ENCODE data around the gene RC3H1. TPM values are rescaled to one million over a fixed set of nuclear protein-coding genes. Genes with fewer than 3 reads are reported as not detected.
A peak's percentile ranks its signal among the peaks of the same experiment; 100 is the strongest.
"Not testable (repeated sequence)": the region's sequence is repeated elsewhere in the genome, so short reads cannot be mapped to it uniquely, and the experiment has no call there.

RC3H1 gene
- total RNA-seq, 5 donors from 2014 or later (not counting 1 experiment from before 2014, with no cell fraction given), result 39.9 to 52.1 (median 49.3) TPM

GRCh38 chr1:173937062-173937461 is 85.1 kb downstream of the RC3H1 start:
- Mint-ChIP-seq H3K4me3 (no peak overlapping the region), H3K27ac (no peak overlapping the region), H3K4me1 (no peaks in the 10 kb centered on the region), H3K9me3 (no peaks in the 10 kb centered on the region), H3K36me3 (peaks cover 31% of the 10 kb centered on the region), H3K27me3 (no peaks in the 10 kb centered on the region)
- DNase-seq (no peak), ATAC-seq (replicated peaks in 1 of 4) (no peak)
- WGBS (ENCODE audit: insufficient coverage), result no CpG with 5 or more reads among the region's 2 CpGs
- ChIA-PET POLR2A (no interaction called here), CTCF (interaction anchor here in 1 of 2 donors (1.1 kb wide), 1 partner anchor 281 kb away, joined by 3 read pairs; no protein-coding TSS in a partner anchor)
- Histone ChIP-seq H3K4me1 (ENCODE audit: control insufficient read depth in 1 of 2, extremely low read depth in 1 of 2, insufficient read depth in 2 of 2, low read length in 2 of 2) (no peaks in the 10 kb centered on the region), H3K9me3 (no peaks in the 10 kb centered on the region), H3K27ac (ENCODE audit: low read length) (no peak overlapping the region), H3K4me3 (ENCODE audit: control insufficient read depth in 1 of 2, extremely low read depth in 1 of 2, low read length in 1 of 2) (no peak overlapping the region), H3K27me3 (replicated peaks in 1 of 2; ENCODE audit: control insufficient read depth in 2 of 2, extremely low read depth in 1 of 2, insufficient read depth in 2 of 2, low read length in 1 of 2) (no peaks in the 10 kb centered on the region), H3K36me3 (ENCODE audit: control insufficient read depth in 2 of 2, extremely low read depth in 1 of 2, insufficient read depth in 1 of 2, low read length in 1 of 2) (peaks cover 0 to 59% of the 10 kb centered on the region in 2 donors)

DNA sequence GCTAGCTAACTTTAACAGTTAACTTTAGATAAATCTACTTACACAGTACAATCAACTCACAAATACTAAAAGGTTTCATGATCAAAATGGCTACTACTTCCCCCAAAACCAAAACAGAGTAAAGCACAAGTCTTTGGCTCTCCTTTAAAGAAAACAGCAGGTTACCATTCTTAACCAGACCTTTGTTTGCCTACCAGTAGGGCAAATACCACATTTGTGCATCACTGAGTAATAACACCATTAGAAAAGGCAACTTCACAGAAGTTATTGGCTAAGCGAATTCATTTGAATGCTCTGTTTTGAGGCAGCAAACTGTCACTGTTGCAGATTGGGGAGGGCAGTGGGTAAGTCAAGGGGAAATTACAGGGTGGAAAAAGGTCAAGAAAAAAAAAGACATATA is 87.7 kb downstream of the RC3H1 start:
- POLR2A ChIA-PET, result no interaction called here
- H3K36me3 Mint-ChIP-seq, result peaks cover 24% of the 10 kb centered on the region
- peak overlapping the region; percentile 2 to 12 for H3K27ac Mint-ChIP-seq

DNA sequence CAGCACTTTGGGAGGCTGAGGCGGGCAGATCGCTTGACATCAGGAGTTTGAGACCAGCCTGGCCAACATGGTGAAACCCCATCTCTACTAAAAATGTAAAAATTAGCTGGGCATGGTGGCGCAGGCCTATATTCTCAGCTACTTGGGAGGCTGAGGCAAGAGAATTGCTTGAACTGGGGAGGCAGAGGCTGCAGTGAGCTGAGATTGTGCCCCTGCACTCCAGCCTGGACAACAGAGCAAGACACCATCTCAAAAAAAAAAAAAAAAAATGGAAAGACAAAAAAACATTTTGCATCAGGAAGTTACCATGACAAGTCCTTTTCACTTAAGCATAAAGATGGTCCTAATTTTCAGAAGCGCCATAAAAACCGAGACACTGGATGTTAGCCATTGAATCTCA is 91.6 kb downstream of the RC3H1 start:
- H3K4me3 ChIP-seq (ENCODE audit: control insufficient read depth in 1 of 2, extremely low read depth in 1 of 2, low read length in 1 of 2); H3K9me3 ChIP-seq; H3K9me3 Mint-ChIP-seq; H3K27ac ChIP-seq (ENCODE audit: low read length); H3K27me3 Mint-ChIP-seq; H3K4me1 Mint-ChIP-seq; H3K27ac Mint-ChIP-seq; DNase-seq; H3K4me1 ChIP-seq (ENCODE audit: control insufficient read depth in 1 of 2, extremely low read depth in 1 of 2, insufficient read depth in 2 of 2, low read length in 2 of 2); ATAC-seq (replicated peaks in 1 of 4); POLR2A ChIA-PET; H3K27me3 ChIP-seq (replicated peaks in 1 of 2; ENCODE audit: control insufficient read depth in 2 of 2, extremely low read depth in 1 of 2, insufficient read depth in 2 of 2, low read length in 1 of 2); CTCF ChIA-PET; H3K4me3 Mint-ChIP-seq: not testable (repeated sequence)
- H3K36me3 Mint-ChIP-seq, result peaks cover 16% of the 10 kb centered on the region
- 100% methylated on average over 1 of the region's 5 CpGs for WGBS (ENCODE audit: insufficient coverage)
- peaks cover 0 to 18% of the 10 kb centered on the region in 2 donors for H3K36me3 ChIP-seq (ENCODE audit: control insufficient read depth in 2 of 2, extremely low read depth in 1 of 2, insufficient read depth in 1 of 2, low read length in 1 of 2)

More for the DNA sequence above, 87.7 kb downstream of the RC3H1 start:
- Histone ChIP-seq H3K4me3 (ENCODE audit: control insufficient read depth in 1 of 2, extremely low read depth in 1 of 2, low read length in 1 of 2) (no peak overlapping the region), H3K36me3 (ENCODE audit: control insufficient read depth in 2 of 2, extremely low read depth in 1 of 2, insufficient read depth in 1 of 2, low read length in 1 of 2) (peaks cover 0 to 47% of the 10 kb centered on the region in 2 donors), H3K27ac (ENCODE audit: low read length) (no peak overlapping the region), H3K4me1 (ENCODE audit: control insufficient read depth in 1 of 2, extremely low read depth in 1 of 2, insufficient read depth in 2 of 2, low read length in 2 of 2) (no peaks in the 10 kb centered on the region), H3K27me3 (replicated peaks in 1 of 2; ENCODE audit: control insufficient read depth in 2 of 2, extremely low read depth in 1 of 2, insufficient read depth in 2 of 2, low read length in 1 of 2) (no peaks in the 10 kb centered on the region), H3K9me3 (no peaks in the 10 kb centered on the region)
- no CpG with 5 or more reads among the region's 1 CpG for WGBS (ENCODE audit: insufficient coverage)
- no peak for ATAC-seq (replicated peaks in 1 of 4)
- DNase-seq, result no peak
- Mint-ChIP-seq H3K27me3 (no peaks in the 10 kb centered on the region), H3K9me3 (no peaks in the 10 kb centered on the region), H3K4me1 (no peaks in the 10 kb centered on the region), H3K4me3 (no peak overlapping the region)
- CTCF ChIA-PET, result no interaction called here

- no peak for DNase-seq
- 99% methylated on average over 8 of the region's 8 CpGs for WGBS (ENCODE audit: insufficient coverage)
- H3K27ac Mint-ChIP-seq, result no peak overlapping the region
- no peaks in the 10 kb centered on the region for H3K9me3 Mint-ChIP-seq
- H3K36me3 Mint-ChIP-seq, result no peaks in the 10 kb centered on the region
- Histone ChIP-seq H3K27me3 (replicated peaks in 1 of 2; ENCODE audit: control insufficient read depth in 2 of 2, extremely low read depth in 1 of 2, insufficient read depth in 2 of 2, low read length in 1 of 2) (no peaks in the 10 kb centered on the region), H3K4me1 (ENCODE audit: control insufficient read depth in 1 of 2, extremely low read depth in 1 of 2, insufficient read depth in 2 of 2, low read length in 2 of 2) (no peaks in the 10 kb centered on the region), H3K36me3 (ENCODE audit: control insufficient read depth in 2 of 2, extremely low read depth in 1 of 2, insufficient read depth in 1 of 2, low read length in 1 of 2) (no peaks in the 10 kb centered on the region), H3K27ac (ENCODE audit: low read length) (no peak overlapping the region), H3K4me3 (ENCODE audit: control insufficient read depth in 1 of 2, extremely low read depth in 1 of 2, low read length in 1 of 2) (no peak overlapping the region), H3K9me3 (no peaks in the 10 kb centered on the region)
- ChIA-PET POLR2A (no interaction called here), CTCF (interaction anchor here in 1 of 2 donors (0.6 kb wide), 1 partner anchor 1194 kb away, joined by 4 read pairs; no protein-coding TSS in a partner anchor)
- H3K27me3 Mint-ChIP-seq, result no peaks in the 10 kb centered on the region
- no peak for ATAC-seq (replicated peaks in 1 of 4)
- H3K4me3 Mint-ChIP-seq, result no peak overlapping the region
- H3K4me1 Mint-ChIP-seq, result no peaks in the 10 kb centered on the region
These were observed 96.6 kb downstream of the RC3H1 start for GRCh38 chr1:173925306-173926242.

DNA sequence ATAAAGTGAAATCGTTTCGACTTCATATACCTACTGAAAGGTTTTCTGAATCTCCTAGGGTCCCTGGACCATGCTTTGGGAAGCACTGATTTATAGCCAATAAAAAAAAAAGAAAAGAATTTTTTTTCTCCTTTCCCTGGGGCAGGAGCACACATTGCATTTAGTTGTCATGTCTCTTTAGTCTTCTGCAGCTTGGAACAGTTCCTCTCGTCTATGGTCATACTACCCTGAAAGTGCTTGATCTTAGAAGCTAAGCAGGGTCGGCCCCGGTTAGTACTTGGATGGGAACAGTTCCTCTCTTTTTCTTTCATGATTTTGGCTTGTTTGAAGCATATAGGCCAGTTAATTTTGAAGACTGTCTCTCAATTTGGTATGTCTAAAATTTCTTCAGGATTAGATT is 101.3 kb downstream of the RC3H1 start:
- DNase-seq (no peak), ATAC-seq (replicated peaks in 1 of 4) (no peak)
- Mint-ChIP-seq H3K27ac (no peak overlapping the region), H3K27me3 (no peaks in the 10 kb centered on the region), H3K4me3 (no peak overlapping the region), H3K9me3 (no peaks in the 10 kb centered on the region), H3K36me3 (no peaks in the 10 kb centered on the region), H3K4me1 (no peaks in the 10 kb centered on the region)
- Histone ChIP-seq H3K27me3 (replicated peaks in 1 of 2; ENCODE audit: control insufficient read depth in 2 of 2, extremely low read depth in 1 of 2, insufficient read depth in 2 of 2, low read length in 1 of 2) (no peaks in the 10 kb centered on the region), H3K4me3 (ENCODE audit: control insufficient read depth in 1 of 2, extremely low read depth in 1 of 2, low read length in 1 of 2) (no peak overlapping the region), H3K4me1 (ENCODE audit: control insufficient read depth in 1 of 2, extremely low read depth in 1 of 2, insufficient read depth in 2 of 2, low read length in 2 of 2) (no peaks in the 10 kb centered on the region), H3K36me3 (ENCODE audit: control insufficient read depth in 2 of 2, extremely low read depth in 1 of 2, insufficient read depth in 1 of 2, low read length in 1 of 2) (no peaks in the 10 kb centered on the region), H3K9me3 (no peaks in the 10 kb centered on the region), H3K27ac (ENCODE audit: low read length) (no peak overlapping the region)
- ChIA-PET CTCF (no interaction called here), POLR2A (no interaction called here)
- WGBS (ENCODE audit: insufficient coverage), result 100% methylated on average over 2 of the region's 5 CpGs

DNA sequence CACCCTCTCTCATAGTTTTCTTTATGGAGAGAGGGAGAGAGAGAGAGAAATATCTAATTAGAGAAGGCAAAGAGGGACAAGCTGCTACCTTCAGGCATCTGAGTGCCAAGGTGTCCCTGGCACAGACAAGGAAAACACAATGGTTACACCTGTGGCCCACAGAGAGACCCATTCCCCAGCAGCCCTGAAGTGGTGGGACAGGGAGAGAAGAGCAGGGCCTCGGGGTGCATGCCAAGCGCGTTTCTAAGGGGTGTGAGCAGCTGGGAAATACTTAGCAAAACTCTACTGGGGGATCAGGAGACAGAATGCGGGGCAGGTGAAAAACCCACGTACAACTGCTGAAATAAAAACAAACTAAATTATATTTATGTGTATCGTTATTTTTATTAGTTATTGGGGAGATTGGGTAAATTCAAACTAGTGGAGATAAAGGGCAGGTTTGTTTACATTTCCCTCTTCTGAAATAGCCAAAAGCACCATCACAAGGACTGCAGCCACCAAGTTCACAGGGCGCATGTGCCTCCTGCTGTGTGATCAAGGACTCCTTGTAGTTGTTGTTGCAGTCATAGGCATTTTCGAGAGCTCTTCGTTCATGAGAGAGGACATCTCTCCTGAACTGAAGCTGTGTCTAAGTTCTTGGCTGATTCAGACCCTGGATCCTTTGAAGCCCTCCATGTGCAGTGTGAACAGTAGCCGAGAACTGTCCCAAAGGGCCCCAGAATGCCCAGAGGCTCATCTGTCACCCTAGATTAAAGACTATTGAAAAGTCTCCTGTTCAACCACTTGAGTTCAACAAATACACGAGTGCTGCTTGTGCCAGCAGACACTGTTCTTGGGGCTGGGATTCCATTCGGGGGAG is 104.3 kb downstream of the RC3H1 start:
- Mint-ChIP-seq H3K4me3 (no peak overlapping the region), H3K27me3 (no peaks in the 10 kb centered on the region), H3K27ac (no peak overlapping the region), H3K9me3 (no peaks in the 10 kb centered on the region), H3K4me1 (no peaks in the 10 kb centered on the region), H3K36me3 (no peaks in the 10 kb centered on the region)
- H3K36me3 ChIP-seq (ENCODE audit: control insufficient read depth in 2 of 2, extremely low read depth in 1 of 2, insufficient read depth in 1 of 2, low read length in 1 of 2), result no peaks in the 10 kb centered on the region
- no peaks in the 10 kb centered on the region for H3K4me1 ChIP-seq (ENCODE audit: control insufficient read depth in 1 of 2, extremely low read depth in 1 of 2, insufficient read depth in 2 of 2, low read length in 2 of 2)
- no peak for DNase-seq
- H3K9me3 ChIP-seq, result no peaks in the 10 kb centered on the region
- CTCF ChIA-PET, result interaction anchor here in 1 of 2 donors (0.7 kb wide), 1 partner anchor 28 kb away, joined by 3 read pairs; no protein-coding TSS in a partner anchor
- POLR2A ChIA-PET, result no interaction called here
- no peak overlapping the region for H3K4me3 ChIP-seq (ENCODE audit: control insufficient read depth in 1 of 2, extremely low read depth in 1 of 2, low read length in 1 of 2)
- 94% methylated on average over 5 of the region's 12 CpGs for WGBS (ENCODE audit: insufficient coverage)
- ATAC-seq (replicated peaks in 1 of 4), result no peak
- H3K27ac ChIP-seq (ENCODE audit: low read length), result no peak overlapping the region
- H3K27me3 ChIP-seq (replicated peaks in 1 of 2; ENCODE audit: control insufficient read depth in 2 of 2, extremely low read depth in 1 of 2, insufficient read depth in 2 of 2, low read length in 1 of 2), result no peaks in the 10 kb centered on the region

All from T-cell (primary cell).